ENCODE measurements around the gene ATP8A2. TPM values are rescaled to one million over a fixed set of nuclear protein-coding genes. Genes with fewer than 3 reads are reported as not detected.

The ATP8A2 gene
- total RNA-seq, 1 donor from 2014 or later, result 1.3 TPM

DNA sequence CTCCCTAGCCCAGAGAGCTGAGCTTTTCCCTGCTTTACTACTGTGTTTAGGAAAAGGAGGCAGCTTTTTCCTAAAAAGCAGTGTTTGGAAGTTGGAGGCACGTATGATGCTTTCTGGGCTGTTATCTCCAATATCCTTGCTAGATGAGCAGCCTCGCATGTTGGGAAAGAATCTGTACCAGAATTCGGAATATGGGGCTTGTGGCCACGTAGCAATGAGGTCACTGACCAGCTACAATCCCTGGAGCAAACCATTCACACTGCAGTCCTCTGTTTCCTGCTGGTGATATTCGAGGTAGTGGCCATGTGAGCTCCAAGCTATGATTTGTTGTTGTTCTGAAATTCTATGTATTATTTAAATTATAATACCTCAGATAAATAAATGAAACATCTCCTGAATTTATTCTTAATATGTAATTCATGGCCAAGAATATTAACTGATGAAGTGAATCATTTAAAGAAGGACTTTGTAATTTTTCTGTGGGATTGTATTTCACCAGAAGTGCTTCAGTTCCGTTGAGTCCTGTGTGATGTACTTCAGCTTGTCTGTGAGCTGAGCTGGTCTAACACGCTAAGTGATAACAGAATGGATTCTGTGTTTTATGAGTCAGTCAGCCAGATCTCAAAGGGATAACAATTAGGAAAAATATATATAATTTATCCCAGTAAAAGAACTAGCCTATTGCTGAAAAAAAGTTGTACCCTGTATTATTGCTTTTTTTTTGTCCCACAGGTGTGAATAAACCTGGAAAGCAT is 360.5 kb downstream of the ATP8A2 start:
- H3K9me3 Mint-ChIP-seq (ENCODE audit: unreplicated experiment), result no peaks in the 10 kb centered on the region
- peak overlapping the region; percentile 81 for H3K27ac Mint-ChIP-seq (ENCODE audit: unreplicated experiment)
- Histone ChIP-seq H4K20me1 (ENCODE audit: insufficient read depth, low read length) (no peaks in the 10 kb centered on the region), H3K27me3 (ENCODE audit: insufficient read depth, low read length) (no peaks in the 10 kb centered on the region), H2AFZ (ENCODE audit: low read depth, low read length) (peak overlapping the region; percentile 11), H3K4me1 (ENCODE audit: insufficient read depth, low read length) (peaks cover 31% of the 10 kb centered on the region), H3K79me2 (ENCODE audit: insufficient read depth, low read length) (no peaks in the 10 kb centered on the region), H3K27ac (ENCODE audit: low read depth, low read length) (peak overlapping the region; percentile 93), H3K36me3 (ENCODE audit: insufficient read depth, low read length) (no peaks in the 10 kb centered on the region), H3K9ac (ENCODE audit: low read length) (peak overlapping the region; percentile 70), H3K4me2 (ENCODE audit: low read length) (peak overlapping the region; percentile 69), H3K9me3 (ENCODE audit: insufficient read depth, low read depth, low read length) (no peaks in the 10 kb centered on the region), H3K4me3 (ENCODE audit: insufficient read depth, low read depth, low read length) (no peak overlapping the region)
- no peak for TF ChIP-seq EZH2 (IDR thresholded peaks at IDR 0.05; ENCODE audit: insufficient read depth, low read length)
- TF ChIP-seq, protein P1, sequence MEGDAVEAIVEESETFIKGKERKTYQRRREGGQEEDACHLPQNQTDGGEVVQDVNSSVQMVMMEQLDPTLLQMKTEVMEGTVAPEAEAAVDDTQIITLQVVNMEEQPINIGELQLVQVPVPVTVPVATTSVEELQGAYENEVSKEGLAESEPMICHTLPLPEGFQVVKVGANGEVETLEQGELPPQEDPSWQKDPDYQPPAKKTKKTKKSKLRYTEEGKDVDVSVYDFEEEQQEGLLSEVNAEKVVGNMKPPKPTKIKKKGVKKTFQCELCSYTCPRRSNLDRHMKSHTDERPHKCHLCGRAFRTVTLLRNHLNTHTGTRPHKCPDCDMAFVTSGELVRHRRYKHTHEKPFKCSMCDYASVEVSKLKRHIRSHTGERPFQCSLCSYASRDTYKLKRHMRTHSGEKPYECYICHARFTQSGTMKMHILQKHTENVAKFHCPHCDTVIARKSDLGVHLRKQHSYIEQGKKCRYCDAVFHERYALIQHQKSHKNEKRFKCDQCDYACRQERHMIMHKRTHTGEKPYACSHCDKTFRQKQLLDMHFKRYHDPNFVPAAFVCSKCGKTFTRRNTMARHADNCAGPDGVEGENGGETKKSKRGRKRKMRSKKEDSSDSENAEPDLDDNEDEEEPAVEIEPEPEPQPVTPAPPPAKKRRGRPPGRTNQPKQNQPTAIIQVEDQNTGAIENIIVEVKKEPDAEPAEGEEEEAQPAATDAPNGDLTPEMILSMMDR (IDR thresholded peaks at IDR 0.05; ENCODE audit: insufficient read depth, low read depth, low read length), result no peak
- DNase-seq (ENCODE audit: low read depth) (peak; percentile 83), FAIRE-seq (no peak)
- H3K4me3 Mint-ChIP-seq (ENCODE audit: unreplicated experiment), result no peak overlapping the region
- H3K27me3 Mint-ChIP-seq (ENCODE audit: low read depth, unreplicated experiment), result peaks cover 3% of the 10 kb centered on the region
- no peaks in the 10 kb centered on the region for H3K36me3 Mint-ChIP-seq (ENCODE audit: low read depth, unreplicated experiment)
- H3K4me1 Mint-ChIP-seq (ENCODE audit: low read depth, unreplicated experiment), result peaks cover 32% of the 10 kb centered on the region

DNA sequence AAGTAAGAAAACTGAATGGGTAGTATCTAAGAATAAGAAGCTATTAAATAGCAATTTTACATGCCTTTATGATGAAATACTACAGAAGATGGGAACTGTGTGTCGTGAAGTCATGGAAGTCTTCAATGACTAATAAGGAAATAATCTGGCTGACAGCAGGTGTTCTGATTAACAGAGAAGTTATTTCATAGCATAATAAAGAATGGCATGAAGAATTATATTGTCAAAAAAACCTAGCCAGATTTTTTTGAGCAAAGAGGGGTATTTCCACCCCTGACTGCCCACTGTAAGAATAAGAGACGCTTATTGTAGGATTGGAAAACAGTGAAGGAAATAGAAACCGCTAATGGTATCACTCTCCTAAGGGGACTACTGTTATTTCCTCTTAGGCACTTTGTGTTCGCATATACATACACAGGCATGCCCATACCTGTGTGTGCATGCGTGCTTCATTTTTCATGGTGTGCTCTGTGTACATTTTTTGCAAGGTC is 361.3 kb downstream of the ATP8A2 start:
- peak overlapping the region; percentile 93 for H3K27ac ChIP-seq (ENCODE audit: low read depth, low read length)
- H3K9ac ChIP-seq (ENCODE audit: low read length), result peak overlapping the region; percentile 70

More for the DNA sequence above, 361.3 kb downstream of the ATP8A2 start:
- Histone ChIP-seq H3K36me3 (ENCODE audit: insufficient read depth, low read length) (no peaks in the 10 kb centered on the region), H3K27me3 (ENCODE audit: insufficient read depth, low read length) (no peaks in the 10 kb centered on the region), H3K9me3 (ENCODE audit: insufficient read depth, low read depth, low read length) (no peaks in the 10 kb centered on the region), H4K20me1 (ENCODE audit: insufficient read depth, low read length) (no peaks in the 10 kb centered on the region), H3K4me3 (ENCODE audit: insufficient read depth, low read depth, low read length) (no peak overlapping the region), H3K79me2 (ENCODE audit: insufficient read depth, low read length) (no peaks in the 10 kb centered on the region), H2AFZ (ENCODE audit: low read depth, low read length) (no peak overlapping the region), H3K4me2 (ENCODE audit: low read length) (peak overlapping the region; percentile 66), H3K4me1 (ENCODE audit: insufficient read depth, low read length) (peaks cover 34% of the 10 kb centered on the region)
- FAIRE-seq (no peak), DNase-seq (ENCODE audit: low read depth) (peak; percentile 83)
- Mint-ChIP-seq H3K27ac (ENCODE audit: unreplicated experiment) (peak overlapping the region; percentile 81), H3K27me3 (ENCODE audit: low read depth, unreplicated experiment) (peaks cover 3% of the 10 kb centered on the region), H3K4me3 (ENCODE audit: unreplicated experiment) (no peak overlapping the region), H3K36me3 (ENCODE audit: low read depth, unreplicated experiment) (no peaks in the 10 kb centered on the region), H3K9me3 (ENCODE audit: unreplicated experiment) (no peaks in the 10 kb centered on the region), H3K4me1 (ENCODE audit: low read depth, unreplicated experiment) (peaks cover 35% of the 10 kb centered on the region)
- no peak for TF ChIP-seq EZH2 (IDR thresholded peaks at IDR 0.05; ENCODE audit: insufficient read depth, low read length)
- TF ChIP-seq, protein P1 (IDR thresholded peaks at IDR 0.05; ENCODE audit: insufficient read depth, low read depth, low read length), result no peak

Data from astrocyte (in vitro differentiated cells and primary cell).